GM23248 (cell line): ENCODE measurements around the gene RBM24. TPM values are rescaled to one million over a fixed set of nuclear protein-coding genes. Genes with fewer than 3 reads are reported as not detected.

Experiments
- DNase-seq: peaks from one replicate; pipeline ENCODE4 v3.0.0-alpha.2; 2015
- H2AFZ ChIP-seq: fragments of 200-600 bp; sonication (generic); 2 replicates; pipeline ENCODE4 v1.6.1; 2016; ENCODE audit warnings: antibody characterized with exemption
- H3F3A ChIP-seq: fragments of 200-600 bp; sonication (generic); 2 replicates; pipeline ENCODE4 v1.6.1; 2016; ENCODE audit warnings: mild to moderate bottlenecking, antibody characterized with exemption, mixed run types; ENCODE audit not compliant: insufficient read depth
- H3K27ac ChIP-seq: fragments of 200-600 bp; sonication (generic); 2 replicates; pipeline ENCODE4 v1.5.1; 2016; ENCODE audit warnings: mild to moderate bottlenecking
- H3K27me3 ChIP-seq: fragments of 200-600 bp; sonication (generic); replicated peaks from 2 replicates; pipeline ENCODE4 v1.6.1; 2016; ENCODE audit warnings: mild to moderate bottlenecking; ENCODE audit not compliant: insufficient read depth
- H3K36me3 ChIP-seq: fragments of 200-600 bp; sonication (generic); 2 replicates; pipeline ENCODE4 v1.6.1; 2016; ENCODE audit warnings: low read depth, mild to moderate bottlenecking
- H3K4me1 ChIP-seq: fragments of 200-600 bp; sonication (generic); 2 replicates; pipeline ENCODE4 v1.6.1; 2016; ENCODE audit warnings: mild to moderate bottlenecking; ENCODE audit not compliant: insufficient read depth
- H3K4me2 ChIP-seq: fragments of 200-600 bp; sonication (generic); one replicate; pipeline ENCODE4 v1.6.1; 2016; ENCODE audit warnings: mild to moderate bottlenecking; ENCODE audit not compliant: unreplicated experiment
- H3K4me3 ChIP-seq: fragments of 200-600 bp; sonication (generic); 2 replicates; pipeline ENCODE4 v1.5.1; 2016; ENCODE audit warnings: mild to moderate bottlenecking
- H3K79me2 ChIP-seq: fragments of 200-600 bp; sonication (generic); 2 replicates; pipeline ENCODE4 v1.6.1; 2016; ENCODE audit warnings: mild to moderate bottlenecking; ENCODE audit not compliant: insufficient read depth
- H3K9ac ChIP-seq: fragments of 200-600 bp; sonication (generic); 2 replicates; pipeline ENCODE4 v1.6.1; 2016; ENCODE audit warnings: mild to moderate bottlenecking
- H3K9me2 ChIP-seq: fragments of 200-600 bp; sonication (generic); 2 replicates; pipeline ENCODE4 v1.6.1; 2016; ENCODE audit warnings: mixed run types, mild to moderate bottlenecking, moderate library complexity; ENCODE audit not compliant: insufficient read depth
- H3K9me3 ChIP-seq: fragments of 200-600 bp; sonication (generic); one replicate; pipeline ENCODE4 v1.6.1; 2017; ENCODE audit warnings: low read depth
- H4K20me1 ChIP-seq: fragments of 200-600 bp; sonication (generic); 2 replicates; pipeline ENCODE4 v1.6.0; 2016; ENCODE audit not compliant: insufficient read depth
- EZH2 ChIP-seq: fragments of 200-600 bp; sonication (generic); IDR thresholded peaks from 2 replicates; pipeline ENCODE4 v1.6.1; 2018; ENCODE audit warnings: antibody characterized with exemption, mild to moderate bottlenecking; ENCODE audit not compliant: insufficient read depth, poor library complexity, severe bottlenecking
- EZH2phosphoT487 ChIP-seq: fragments of 200-600 bp; sonication (generic); IDR thresholded peaks from 2 replicates; pipeline ENCODE4 v1.6.1; 2018; ENCODE audit warnings: antibody characterized with exemption, moderate library complexity, mild to moderate bottlenecking, low read depth; ENCODE audit not compliant: insufficient read depth
- WGBS, 2 experiments: methylation state at CpG; one replicate each; pipeline ENCODE4 v1.1.6; 2015 to 2017; ENCODE audit warnings: low lambda C conversion rate in 2 of 2, low coverage in 1 of 2; ENCODE audit errors: missing lambda C conversion rate in 2 of 2; 5-methylcytosine and 5-hydroxymethylcytosine counted together
- in situ Hi-C: fragments of 300-500 bp; cut with MboI; formaldehyde crosslinking; loops from 2 replicates; pipeline ENCODE4 v1.15.0; 2020
- polyA plus RNA-seq: library from polyadenylated mRNA; unstranded; fragments of >200 nt; fragmentation: Nextera tagmentation; extraction: Ambion mirVana; gene quantifications from 2 replicates; pipeline ENCODE4 v1.2.1, GENCODE V29; 2016
- total RNA-seq: library from RNA; depleted of rRNA; stranded (reverse); fragments of >200 nt; shearing (Covaris generic); gene quantifications from 2 replicates; pipeline ENCODE4 v1.2.3, GENCODE V29; 2014; rRNA removed

RBM24 gene
- total and polyA plus RNA-seq, 2 experiments from 2014 or later, result 3.5 to 7.9 TPM

DNA sequence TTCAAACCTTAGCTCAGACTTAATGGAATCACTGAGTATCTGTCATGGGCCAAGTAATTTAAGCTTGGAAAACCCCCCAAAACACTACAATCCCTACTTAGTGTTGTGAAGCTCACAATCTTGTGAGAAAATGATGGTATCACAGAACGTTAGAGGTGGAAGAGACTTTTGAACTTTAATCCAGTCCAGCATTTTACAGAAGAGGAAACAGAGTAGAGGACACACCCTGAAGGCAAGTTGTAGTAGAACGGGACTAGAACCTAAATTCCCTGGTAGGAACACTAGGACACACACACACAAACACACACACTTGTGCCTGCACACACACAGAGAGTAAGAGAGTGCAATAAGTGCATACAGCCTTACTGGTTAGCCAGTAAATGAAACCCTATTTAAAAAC is 62.1 kb downstream of the RBM24 start:
- in situ Hi-C loops, result no loop called here

More for the DNA sequence above, 62.1 kb downstream of the RBM24 start:
- Histone ChIP-seq H3F3A (no peaks in the 10 kb centered on the region), H3K4me1 (no peaks in the 10 kb centered on the region), H3K36me3 (no peaks in the 10 kb centered on the region), H3K4me3 (no peak overlapping the region), H3K79me2 (no peaks in the 10 kb centered on the region), H3K27me3 (no peaks in the 10 kb centered on the region), H3K9ac (no peak overlapping the region), H4K20me1 (no peaks in the 10 kb centered on the region), H3K9me3 (no peaks in the 10 kb centered on the region), H2AFZ (no peak overlapping the region), H3K27ac (no peak overlapping the region), H3K4me2 (no peak overlapping the region), H3K9me2 (no peaks in the 10 kb centered on the region)
- TF ChIP-seq EZH2phosphoT487, result no peak
- no peak for TF ChIP-seq EZH2
- DNase-seq, result no peak
- 25 to 40% methylated on average over 2 of the region's 2 CpGs for WGBS, 2 experiments

Other genes with a start within 250 kb of the RBM24 start
- not detected in 2 replicates for gene STMND1, start 179.3 kb upstream of the RBM24 start, total RNA-seq
- not detected in 2 replicates for gene STMND1, start 179.3 kb upstream of the RBM24 start, polyA plus RNA-seq
- 4.8 and 9.9 TPM in 2 replicates for gene CAP2, start 112.2 kb downstream of the RBM24 start, total RNA-seq
- 22.5 and 23.2 TPM in 2 replicates for gene CAP2, start 112.2 kb downstream of the RBM24 start, polyA plus RNA-seq